Lung (tissue), 12 donors: ENCODE data around the gene LRRC53. TPM values are rescaled to one million over a fixed set of nuclear protein-coding genes. Genes with fewer than 3 reads are reported as not detected.

Experiments
- ATAC-seq: fragments of 200-7000 bp; cut with Tn5 transposase; one replicate; pipeline ENCODE4 v1.9.1; 2020; ENCODE audit warnings: moderate number of reproducible peaks; ENCODE audit not compliant: insufficient read depth, low FRiP score
- DNase-seq, 3 donors: peaks; one replicate each; pipeline ENCODE4 v3.0.0-alpha.2; 2013 to 2017
- H3K27ac ChIP-seq, 2 donors: one replicate each; pipeline ENCODE4 v1.5.1; 2013; ENCODE audit warnings: mild to moderate bottlenecking in 2 of 2, moderate library complexity in 2 of 2, control low read depth in 1 of 2, inconsistent platforms in 1 of 2, low read depth in 1 of 2, low read length in 1 of 2
- H3K27me3 ChIP-seq, 3 donors: one replicate each; pipeline ENCODE4 v1.5.1; 2013; ENCODE audit warnings: low read length in 2 of 3; ENCODE audit not compliant: control insufficient read depth in 3 of 3, insufficient read depth in 3 of 3
- H3K36me3 ChIP-seq, 4 donors: one replicate each; pipeline ENCODE4 v1.5.1; 2013; ENCODE audit warnings: low read length in 4 of 4, mild to moderate bottlenecking in 1 of 4, moderate library complexity in 1 of 4; ENCODE audit not compliant: control insufficient read depth in 4 of 4, insufficient read depth in 4 of 4
- H3K4me1 ChIP-seq, 5 donors: one replicate each; pipeline ENCODE4 v1.5.1; 2013; ENCODE audit warnings: low read length in 5 of 5, mild to moderate bottlenecking in 2 of 5, moderate library complexity in 1 of 5; ENCODE audit not compliant: control insufficient read depth in 5 of 5, insufficient read depth in 5 of 5
- H3K4me3 ChIP-seq: one replicate; pipeline ENCODE4 v1.5.1; 2013; ENCODE audit warnings: mild to moderate bottlenecking, control low read depth, moderate library complexity
- H3K9ac ChIP-seq, 2 donors: one replicate each; pipeline ENCODE4 v1.5.1; 2013; ENCODE audit warnings: low read length in 2 of 2, control low read depth in 1 of 2; ENCODE audit not compliant: insufficient read depth in 1 of 2
- H3K9me3 ChIP-seq, 4 donors: one replicate each; pipeline ENCODE4 v1.5.1; 2013; ENCODE audit warnings: low read length in 3 of 4, mild to moderate bottlenecking in 1 of 4, moderate library complexity in 1 of 4; ENCODE audit not compliant: control insufficient read depth in 4 of 4, insufficient read depth in 3 of 4
- WGBS, 2 donors: extraction: QIAGEN DNeasy Blood & Tissue Kit; methylation state at CpG; one replicate each; pipeline ENCODE4 v1.1.7; 2013; 5-methylcytosine and 5-hydroxymethylcytosine counted together
- polyA plus RNA-seq, 2 donors: library from polyadenylated mRNA; stranded (reverse); fragments of 200-250 nt; gene quantifications; one replicate each; pipeline ENCODE4 v1.2.1, GENCODE V29; 2013
- total RNA-seq, 2 donors: library from RNA; depleted of rRNA in 1 of 2; stranded (reverse); fragments of >200 nt in 1 of 2; gene quantifications; one replicate each; pipeline ENCODE4 v1.2.1, GENCODE V29; 2014 to 2021
- TF ChIP-seq, protein P1 (sequence below): IDR thresholded peaks from 2 replicates; pipeline ENCODE4 v1.5.1; 2012; ENCODE audit warnings: mild to moderate bottlenecking; ENCODE audit errors: control extremely low read depth, extremely low read depth
- donor health status: control.
- donor health status: control.
- donor health status: Bipolar disorder and iron deficiency.
- donor health status: healthy.
- donor health status: DM: yes; HTN: yes; CAD: no.

LRRC53 gene
- total and polyA plus RNA-seq, 4 donors = not detected

DNA sequence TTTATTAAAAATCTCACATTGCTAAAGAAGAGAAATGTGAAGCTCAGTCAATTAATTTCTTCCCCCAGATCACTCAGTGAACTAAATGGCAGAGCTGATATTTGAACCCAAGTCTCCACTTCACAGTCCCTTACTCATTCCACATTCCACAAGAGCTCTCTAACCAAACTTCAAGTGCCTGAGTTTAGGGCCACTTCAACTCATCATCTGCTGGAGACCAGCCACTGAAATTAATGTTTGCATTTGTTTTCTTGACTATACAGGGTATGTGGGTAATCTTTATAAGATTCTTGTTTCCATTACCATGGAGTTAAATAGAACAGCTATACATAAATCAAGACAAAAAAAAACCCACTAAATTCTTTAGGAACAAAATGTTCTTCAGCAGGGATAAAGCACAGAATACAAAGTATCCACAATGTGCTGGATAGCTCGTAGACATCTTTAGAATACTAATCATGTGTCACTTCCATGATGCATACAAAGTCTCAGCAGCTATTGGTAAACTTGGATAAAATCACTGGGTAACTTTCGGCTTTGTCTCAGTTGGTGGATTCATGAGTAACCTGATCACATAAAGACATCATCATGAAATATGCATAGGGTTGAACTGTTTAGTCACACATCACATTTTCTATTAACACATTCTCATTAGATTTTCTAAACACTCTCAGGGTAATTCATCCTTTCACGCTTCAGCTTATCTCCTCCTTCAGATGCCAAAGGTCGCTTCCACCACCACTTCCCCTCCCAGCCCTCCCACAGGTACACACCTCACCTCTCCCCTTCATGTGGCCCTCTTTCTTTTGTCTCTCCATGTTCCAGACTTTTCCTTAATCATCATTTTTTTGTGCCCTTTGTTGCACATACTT lies 89.8 kb downstream of the LRRC53 start:
- Histone ChIP-seq H3K4me3 (no peak overlapping the region), H3K27me3 (no peaks in the 10 kb centered on the region), H3K9ac (no peak overlapping the region), H3K27ac (peak overlapping the region in 1 of 2 donors; percentile 70), H3K4me1 (peaks cover 0 to 10% (median 0%) of the 10 kb centered on the region in 5 donors), H3K36me3 (no peaks in the 10 kb centered on the region), H3K9me3 (no peaks in the 10 kb centered on the region)
- WGBS, 2 donors = 61 to 73% methylated on average over 4 of the region's 4 CpGs
- DNase-seq (peak; percentile 26 to 31 (median 26)), ATAC-seq (no peak)
- TF ChIP-seq, protein P1, sequence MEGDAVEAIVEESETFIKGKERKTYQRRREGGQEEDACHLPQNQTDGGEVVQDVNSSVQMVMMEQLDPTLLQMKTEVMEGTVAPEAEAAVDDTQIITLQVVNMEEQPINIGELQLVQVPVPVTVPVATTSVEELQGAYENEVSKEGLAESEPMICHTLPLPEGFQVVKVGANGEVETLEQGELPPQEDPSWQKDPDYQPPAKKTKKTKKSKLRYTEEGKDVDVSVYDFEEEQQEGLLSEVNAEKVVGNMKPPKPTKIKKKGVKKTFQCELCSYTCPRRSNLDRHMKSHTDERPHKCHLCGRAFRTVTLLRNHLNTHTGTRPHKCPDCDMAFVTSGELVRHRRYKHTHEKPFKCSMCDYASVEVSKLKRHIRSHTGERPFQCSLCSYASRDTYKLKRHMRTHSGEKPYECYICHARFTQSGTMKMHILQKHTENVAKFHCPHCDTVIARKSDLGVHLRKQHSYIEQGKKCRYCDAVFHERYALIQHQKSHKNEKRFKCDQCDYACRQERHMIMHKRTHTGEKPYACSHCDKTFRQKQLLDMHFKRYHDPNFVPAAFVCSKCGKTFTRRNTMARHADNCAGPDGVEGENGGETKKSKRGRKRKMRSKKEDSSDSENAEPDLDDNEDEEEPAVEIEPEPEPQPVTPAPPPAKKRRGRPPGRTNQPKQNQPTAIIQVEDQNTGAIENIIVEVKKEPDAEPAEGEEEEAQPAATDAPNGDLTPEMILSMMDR = no peak

DNA sequence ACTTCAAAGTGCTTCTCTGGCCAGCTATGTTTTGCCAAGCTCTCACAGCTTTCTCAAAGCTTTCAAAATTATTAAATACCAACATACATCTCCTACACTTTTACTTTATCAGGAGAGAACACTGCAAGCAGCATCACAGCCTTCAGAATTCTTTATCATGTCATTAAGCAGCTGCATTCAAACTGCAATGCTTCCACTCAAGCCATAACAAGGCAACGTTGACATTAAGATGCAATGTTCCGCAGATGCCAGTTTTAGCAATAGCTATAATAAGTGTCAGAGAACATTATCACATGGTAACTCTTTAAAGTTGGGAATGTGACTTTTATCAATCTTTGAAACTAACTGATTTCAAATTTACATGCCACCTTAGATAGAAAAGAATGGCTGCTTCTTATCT lies 91.9 kb downstream of the LRRC53 start:
- TF ChIP-seq, protein P1 = no peak
- peaks cover 0 to 12% (median 0%) of the 10 kb centered on the region in 5 donors for H3K4me1 ChIP-seq
- 56 to 66% methylated on average over 2 of the region's 2 CpGs for WGBS, 2 donors

More for the DNA sequence above, 91.9 kb downstream of the LRRC53 start:
- H3K36me3 ChIP-seq = no peaks in the 10 kb centered on the region
- no peak for ATAC-seq
- no peaks in the 10 kb centered on the region for H3K9me3 ChIP-seq
- no peak overlapping the region for H3K9ac ChIP-seq
- no peaks in the 10 kb centered on the region for H3K27me3 ChIP-seq
- no peak overlapping the region for H3K4me3 ChIP-seq
- peak in 1 of 3 donors; percentile 34 for DNase-seq
- H3K27ac ChIP-seq = peak overlapping the region in 1 of 2 donors; percentile 53

Other genes starting within 250 kb of the LRRC53 start
- gene ERICH3, start 161.2 kb upstream of the LRRC53 start, total RNA-seq = 10 to 100 TPM; 17.3 to 20.7 TPM
- 1 to 10 TPM; 3.0 to 5.1 TPM for gene ERICH3, start 161.2 kb upstream of the LRRC53 start, polyA plus RNA-seq
- gene CRYZ, start 220.4 kb upstream of the LRRC53 start, total RNA-seq = 10 to 100 TPM; 35.7 to 49.6 TPM
- gene CRYZ, start 220.4 kb upstream of the LRRC53 start, polyA plus RNA-seq = 10 to 100 TPM; 10.9 to 55.9 TPM
- gene TYW3, start 220.5 kb upstream of the LRRC53 start, total RNA-seq = 10 to 100 TPM; 12.2 to 17.9 TPM
- 10 to 100 TPM in 1 of 2 donors, 1 to 10 TPM in 1; 8.3 to 20.9 TPM for gene TYW3, start 220.5 kb upstream of the LRRC53 start, polyA plus RNA-seq